Endothelial cell of umbilical vein (primary cell): ENCODE measurements around the gene CROT. TPM values are rescaled to one million over a fixed set of nuclear protein-coding genes. Genes with fewer than 3 reads are reported as not detected.
"Not testable (repeated sequence)": the region's sequence is repeated elsewhere in the genome, so short reads cannot be mapped to it uniquely, and the experiment has no call there.

Experiments
- BruUV-seq: library from RNA; stranded (reverse); fragments of 400-500 nt; replicated peaks from 2 replicates; lab custom pipeline; 2021; lab: Mats Ljungman, UMichigan
- CTCF ChIA-PET: fragments of 300-600, 350-600 bp; sonication (Branson Sonifier 250); formaldehyde crosslinking; loops from one replicate; lab custom pipeline; 2021; ENCODE audit warnings: antibody characterized with exemption, inconsistent platforms; lab: Charles Lee
- POLR2A ChIA-PET: fragments of 300-600, 350-600 bp; sonication (Branson Sonifier 250); formaldehyde crosslinking; loops from one replicate; lab custom pipeline; 2021; ENCODE audit warnings: antibody characterized with exemption, inconsistent platforms; lab: Charles Lee
- DNase-seq: peaks from one replicate; pipeline ENCODE4 v3.0.0-alpha.2; 2011; ENCODE audit warnings: low read depth, low spot score
- FAIRE-seq: peaks from 2 replicates; lab custom pipeline; 2011; peaks lifted over from hg19 to GRCh38; lab: Jason Lieb, UNC
- H2AFZ ChIP-seq: 2 replicates; pipeline ENCODE4 v1.6.0; 2012; ENCODE audit warnings: low read depth, low read length, control low read depth, inconsistent platforms
- H3K27ac ChIP-seq: 2 replicates; pipeline ENCODE4 v1.5.1; 2011; ENCODE audit warnings: low read depth, mild to moderate bottlenecking, control low read depth, low read length, moderate library complexity; ENCODE audit not compliant: insufficient read depth
- H3K27me3 ChIP-seq, 2 experiments: 2 replicates each; pipeline versions ENCODE4 v1.6.0 to v1.6.1; 2011; ENCODE audit warnings: low read length in 2 of 2, mixed read lengths in 1 of 2; ENCODE audit not compliant: control insufficient read depth in 2 of 2, insufficient read depth in 2 of 2
- H3K36me3 ChIP-seq, 2 experiments: 2 replicates in 1 of 2; 3 replicates in 1 of 2; pipeline ENCODE4 v1.5.1; 2011; ENCODE audit warnings: low read length in 2 of 2, mild to moderate bottlenecking in 1 of 2, moderate library complexity in 1 of 2; ENCODE audit not compliant: control insufficient read depth in 2 of 2, insufficient read depth in 2 of 2; ENCODE audit errors: extremely low read depth in 1 of 2
- H3K4me1 ChIP-seq: 3 replicates; pipeline ENCODE4 v1.5.1; 2011; ENCODE audit warnings: mild to moderate bottlenecking, low read length; ENCODE audit not compliant: control insufficient read depth, insufficient read depth; ENCODE audit errors: extremely low read depth
- H3K4me2 ChIP-seq: 2 replicates; pipeline ENCODE4 v1.6.1; 2011; ENCODE audit warnings: low read length, control low read depth, mixed read lengths; ENCODE audit not compliant: insufficient read depth
- H3K4me3 ChIP-seq, 3 experiments: fragments of 200-600 bp in 1 of 3; sonication (generic), shearing (Covaris generic) in 1 of 3; replicated peaks in 1 of 3; 2 replicates each; pipeline ENCODE4 v1.5.1; 2011 to 2016; ENCODE audit warnings: control low read depth in 3 of 3, low read length in 3 of 3, mild to moderate bottlenecking in 2 of 3, inconsistent platforms in 1 of 3, low read depth in 1 of 3, moderate library complexity in 1 of 3; ENCODE audit not compliant: insufficient read depth in 1 of 3
- H3K79me2 ChIP-seq: 2 replicates; pipeline ENCODE4 v1.6.0; 2012; ENCODE audit warnings: low read length, inconsistent platforms; ENCODE audit not compliant: control insufficient read depth, insufficient read depth
- H3K9ac ChIP-seq: replicated peaks from 2 replicates; pipeline ENCODE3; 2011; ENCODE audit warnings: low read length, control low read depth; ENCODE audit not compliant: insufficient read depth; ENCODE audit errors: extremely low read depth
- H3K9me1 ChIP-seq: replicated peaks from 3 replicates; pipeline ENCODE4 v1.6.0; 2011; ENCODE audit warnings: mild to moderate bottlenecking, low read length; ENCODE audit not compliant: control insufficient read depth, insufficient read depth; ENCODE audit errors: extremely low read depth
- H3K9me3 ChIP-seq: replicated peaks from 2 replicates; pipeline ENCODE4 v1.5.1; 2012; ENCODE audit warnings: low read length, inconsistent platforms; ENCODE audit not compliant: control insufficient read depth, insufficient read depth
- H4K20me1 ChIP-seq: replicated peaks from 2 replicates; pipeline ENCODE3; 2011; ENCODE audit warnings: mild to moderate bottlenecking, low read length; ENCODE audit not compliant: control insufficient read depth, insufficient read depth; ENCODE audit errors: extremely low read depth
- EZH2 ChIP-seq: IDR thresholded peaks from 2 replicates; pipeline ENCODE4 v1.6.1; 2012; ENCODE audit warnings: borderline replicate concordance, low read depth, mild to moderate bottlenecking, moderate library complexity, low read length, inconsistent platforms; ENCODE audit not compliant: severe bottlenecking
- FOS ChIP-seq: IDR thresholded peaks from 2 replicates; pipeline ENCODE4 v1.6.1; 2011; ENCODE audit warnings: mild to moderate bottlenecking, low read length, moderate library complexity, borderline replicate concordance; ENCODE audit not compliant: insufficient read depth
- GATA2 ChIP-seq: IDR thresholded peaks from 2 replicates; pipeline ENCODE4 v1.7.0; 2011; ENCODE audit warnings: low read depth, mild to moderate bottlenecking, moderate library complexity, mixed read lengths, low read length; ENCODE audit not compliant: insufficient read length, insufficient read depth
- JUN ChIP-seq: IDR thresholded peaks from 2 replicates; pipeline ENCODE4 v1.6.1; 2011; ENCODE audit warnings: borderline replicate concordance, low read depth; ENCODE audit not compliant: insufficient read length, insufficient read depth
- MYC ChIP-seq: IDR thresholded peaks from one replicate; pipeline ENCODE4 v1.6.1; 2011; ENCODE audit warnings: mild to moderate bottlenecking, low read depth, low read length
- POLR2A ChIP-seq: IDR thresholded peaks from 2 replicates; pipeline ENCODE4 v1.6.1; 2012; ENCODE audit warnings: low read depth, mild to moderate bottlenecking, control low read depth, low read length
- POLR2AphosphoS5 ChIP-seq: IDR thresholded peaks from 2 replicates; pipeline ENCODE4 v1.6.1; 2012; ENCODE audit warnings: low read depth, mild to moderate bottlenecking, control low read depth, low read length, moderate library complexity; ENCODE audit not compliant: insufficient read depth
- dilution Hi-C: fragments of 300-500 bp; cut with MboI; formaldehyde crosslinking; loops from one replicate; pipeline ENCODE4 v1.15.0; 2019; ENCODE audit warnings: low sequenced_read_pairs; ENCODE audit not compliant: extremely low pct_ligation_motif_present
- intact Hi-C: fragments of 100-400 bp; cut with micrococcal nuclease; formaldehyde crosslinking; loops from one replicate; pipeline ENCODE4 v1.10.0; 2022
- polyA plus RNA-seq, 4 experiments: library from polyadenylated mRNA; depleted of rRNA in 3 of 4; stranded (reverse) in 3 of 4; unstranded in 1 of 4; fragments of >200 nt; gene quantifications; 2 replicates each; pipeline versions ENCODE4 v1.2.1 to v1.2.3, GENCODE V29; 2011 to 2012; ENCODE audit warnings: missing spikeins in 1 of 4
- total RNA-seq: library from RNA; stranded (reverse); gene quantifications from 2 replicates; pipeline ENCODE4 v1.2.3, GENCODE V29; 2021
- TF ChIP-seq, protein P1 (sequence below): IDR thresholded peaks from 2 replicates; pipeline ENCODE4 v1.6.1; 2011; ENCODE audit not compliant: insufficient read depth, insufficient read length
- TF ChIP-seq, protein P2 (sequence below), 2 donors: IDR thresholded peaks; 1 replicate in 1 of 2; 2 replicates in 1 of 2; pipeline ENCODE4 v1.5.1; 2011; ENCODE audit warnings: low read length in 2 of 2, mild to moderate bottlenecking in 2 of 2, moderate library complexity in 2 of 2, control low read depth in 1 of 2, inconsistent platforms in 1 of 2, low read depth in 1 of 2; ENCODE audit not compliant: insufficient read depth in 1 of 2; ENCODE audit errors: extremely low read depth in 1 of 2

The CROT gene
- total and polyA plus RNA-seq, 2 donors (not counting 3 experiments of a cell fraction or from before 2014, with no cell fraction given), result 3.3 to 6.6 TPM

DNA sequence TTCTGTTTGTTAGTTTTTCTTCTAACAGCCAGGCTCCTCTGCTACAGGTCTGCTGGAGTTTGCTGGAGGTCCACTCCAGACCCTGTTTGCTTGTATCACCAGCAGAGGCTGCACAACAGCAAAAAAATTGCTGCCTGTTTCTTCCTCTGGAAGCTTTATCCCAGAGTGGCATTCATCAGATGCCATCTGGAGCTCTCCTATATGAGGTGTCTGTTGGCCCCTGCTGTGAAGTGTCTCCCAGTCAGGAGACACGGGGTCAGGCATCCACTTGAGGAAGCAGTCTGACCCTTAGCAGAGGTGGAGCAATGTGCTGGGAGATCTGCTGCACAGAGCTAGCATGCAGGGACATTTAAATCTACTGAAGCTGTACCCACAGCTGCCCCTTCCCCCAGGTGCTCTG lies 26.7 kb upstream of the CROT start:
- no peak overlapping the region for H3K4me3 ChIP-seq
- TF ChIP-seq POLR2A, result no peak
- TF ChIP-seq JUN, result no peak
- TF ChIP-seq POLR2AphosphoS5, result no peak
- TF ChIP-seq EZH2, result no peak
- TF ChIP-seq, protein P1, sequence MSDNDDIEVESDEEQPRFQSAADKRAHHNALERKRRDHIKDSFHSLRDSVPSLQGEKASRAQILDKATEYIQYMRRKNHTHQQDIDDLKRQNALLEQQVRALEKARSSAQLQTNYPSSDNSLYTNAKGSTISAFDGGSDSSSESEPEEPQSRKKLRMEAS, result no peak
- TF ChIP-seq, protein P2, sequence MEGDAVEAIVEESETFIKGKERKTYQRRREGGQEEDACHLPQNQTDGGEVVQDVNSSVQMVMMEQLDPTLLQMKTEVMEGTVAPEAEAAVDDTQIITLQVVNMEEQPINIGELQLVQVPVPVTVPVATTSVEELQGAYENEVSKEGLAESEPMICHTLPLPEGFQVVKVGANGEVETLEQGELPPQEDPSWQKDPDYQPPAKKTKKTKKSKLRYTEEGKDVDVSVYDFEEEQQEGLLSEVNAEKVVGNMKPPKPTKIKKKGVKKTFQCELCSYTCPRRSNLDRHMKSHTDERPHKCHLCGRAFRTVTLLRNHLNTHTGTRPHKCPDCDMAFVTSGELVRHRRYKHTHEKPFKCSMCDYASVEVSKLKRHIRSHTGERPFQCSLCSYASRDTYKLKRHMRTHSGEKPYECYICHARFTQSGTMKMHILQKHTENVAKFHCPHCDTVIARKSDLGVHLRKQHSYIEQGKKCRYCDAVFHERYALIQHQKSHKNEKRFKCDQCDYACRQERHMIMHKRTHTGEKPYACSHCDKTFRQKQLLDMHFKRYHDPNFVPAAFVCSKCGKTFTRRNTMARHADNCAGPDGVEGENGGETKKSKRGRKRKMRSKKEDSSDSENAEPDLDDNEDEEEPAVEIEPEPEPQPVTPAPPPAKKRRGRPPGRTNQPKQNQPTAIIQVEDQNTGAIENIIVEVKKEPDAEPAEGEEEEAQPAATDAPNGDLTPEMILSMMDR (IDR thresholded peaks at IDR 0.05; ENCODE audit: extremely low read depth in 1 of 2, insufficient read depth in 1 of 2, low read depth in 1 of 2, low read length in 2 of 2), result no peak
- no peak for TF ChIP-seq GATA2
- no peak for TF ChIP-seq FOS
- no peak for TF ChIP-seq MYC
- no TSS peak for BruUV-seq
- H3K27ac ChIP-seq, result no peak overlapping the region
- H3K9me3 ChIP-seq, result no peaks in the 10 kb centered on the region
- no peaks in the 10 kb centered on the region for H3K36me3 ChIP-seq
- no peaks in the 10 kb centered on the region for H3K27me3 ChIP-seq
- no peaks in the 10 kb centered on the region for H4K20me1 ChIP-seq
- no peak overlapping the region for H3K9ac ChIP-seq
- ChIA-PET CTCF (interaction anchor here (1.1 to 10.2 kb wide), 4 partner anchors 27 to 568 kb away, joined by 3 to 299 read pairs (median 4); partner anchors contain the start of gene CROT), POLR2A (no interaction called here)
- peaks cover 3% of the 10 kb centered on the region for H3K4me1 ChIP-seq
- dilution Hi-C loops (loop anchor here (25.0 kb wide), 1 partner anchor 94 kb away; no protein-coding TSS in a partner anchor), intact Hi-C loops (no loop called here)
- H3K79me2 ChIP-seq, result no peaks in the 10 kb centered on the region
- no peak for DNase-seq
- FAIRE-seq, result no peak
- H2AFZ ChIP-seq, result peak overlapping the region; percentile 56
- no peaks in the 10 kb centered on the region for H3K9me1 ChIP-seq
- no peak overlapping the region for H3K4me2 ChIP-seq

DNA sequence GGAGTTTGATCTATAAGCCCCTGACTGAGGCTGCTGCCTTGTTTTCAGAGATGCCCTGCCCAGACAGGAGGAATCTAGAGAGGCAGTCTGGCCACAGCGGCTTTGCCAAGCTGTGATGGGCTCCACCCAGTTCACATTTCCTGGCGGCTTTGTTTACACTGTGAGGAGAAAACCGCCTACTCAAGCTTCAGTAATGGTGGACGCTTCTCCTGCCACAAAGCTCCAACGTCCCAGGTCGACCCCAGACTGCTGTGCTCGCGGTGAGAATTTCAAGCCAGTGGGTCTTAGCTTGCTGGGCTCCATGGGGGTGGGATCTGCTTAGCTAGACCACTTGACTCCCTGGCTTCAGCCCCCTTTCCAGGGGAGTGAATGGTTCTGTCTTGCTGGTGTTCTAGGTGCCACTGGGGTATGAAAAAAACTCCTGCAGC lies 26.3 kb upstream of the CROT start:
- CTCF ChIA-PET, result interaction anchor here (1.1 to 10.2 kb wide), 4 partner anchors 26 to 567 kb away, joined by 3 to 299 read pairs (median 4); partner anchors contain the start of gene CROT
- POLR2A ChIA-PET, H3K79me2 ChIP-seq, intact Hi-C loops, H3K9me1 ChIP-seq, H3K27me3 ChIP-seq, H4K20me1 ChIP-seq, H3K4me2 ChIP-seq, H3K4me1 ChIP-seq, DNase-seq, FAIRE-seq, BruUV-seq, H3K27ac ChIP-seq, H3K9ac ChIP-seq, H3K36me3 ChIP-seq, H3K4me3 ChIP-seq, H3K9me3 ChIP-seq: not testable (repeated sequence)
- dilution Hi-C loops, result loop anchor here (25.0 kb wide), 1 partner anchor 93 kb away; no protein-coding TSS in a partner anchor
- peak overlapping the region; percentile 56 for H2AFZ ChIP-seq
